PFSK-1 (cell line): Measurements from ENCODE around the gene OR52R1.

Experiments
- POLR2AphosphoS5 ChIP-seq: IDR thresholded peaks from 2 replicates; pipeline ENCODE4 v1.6.1; 2012; ENCODE audit warnings: low read depth, mild to moderate bottlenecking, control low read depth, low read length, moderate library complexity
- REST ChIP-seq, 2 experiments: IDR thresholded peaks; 2 replicates each; pipeline versions ENCODE4 v1.6.1 to v1.8.0; 2011 to 2012; ENCODE audit warnings: low read depth in 2 of 2, low read length in 2 of 2, control low read depth in 1 of 2, inconsistent platforms in 1 of 2, mild to moderate bottlenecking in 1 of 2, moderate library complexity in 1 of 2; ENCODE audit not compliant: insufficient read depth in 1 of 2
- SIN3A ChIP-seq: IDR thresholded peaks from 2 replicates; pipeline ENCODE4 v1.6.1; 2012; ENCODE audit warnings: mild to moderate bottlenecking, low read length, moderate library complexity, borderline replicate concordance; ENCODE audit not compliant: insufficient read depth
- TAF1 ChIP-seq: IDR thresholded peaks from 2 replicates; pipeline ENCODE4 v1.6.1; 2012; ENCODE audit warnings: low read length, control low read depth, borderline replicate concordance; ENCODE audit not compliant: insufficient read depth

- TF ChIP-seq POLR2AphosphoS5 (no peak), REST (IDR thresholded peaks at IDR 0.05; ENCODE audit: insufficient read depth in 1 of 2, low read depth in 2 of 2, low read length in 2 of 2) (no peak), TAF1 (no peak), SIN3A (no peak)
These were observed 5.1 kb upstream of the OR52R1 start for GRCh38 chr11:4809246-4809645.
